Endothelial cell of umbilical vein (primary cell): Measurements from ENCODE around the gene SLC50A1. TPM values are rescaled to one million over a fixed set of nuclear protein-coding genes. Genes with fewer than 3 reads are reported as not detected.
A peak's percentile ranks its signal among the peaks of the same experiment; 100 is the strongest.

ENCODE experiments used
- BruUV-seq: library from RNA; stranded (reverse); fragments of 400-500 nt; replicated peaks from 2 replicates; lab custom pipeline; 2021; lab: Mats Ljungman, UMichigan
- CTCF ChIA-PET: fragments of 300-600, 350-600 bp; sonication (Branson Sonifier 250); formaldehyde crosslinking; loops from one replicate; lab custom pipeline; 2021; ENCODE audit warnings: antibody characterized with exemption, inconsistent platforms; lab: Charles Lee
- POLR2A ChIA-PET: fragments of 300-600, 350-600 bp; sonication (Branson Sonifier 250); formaldehyde crosslinking; loops from one replicate; lab custom pipeline; 2021; ENCODE audit warnings: antibody characterized with exemption, inconsistent platforms; lab: Charles Lee
- DNase-seq: peaks from one replicate; pipeline ENCODE4 v3.0.0-alpha.2; 2011; ENCODE audit warnings: low read depth, low spot score
- FAIRE-seq: peaks from 2 replicates; lab custom pipeline; 2011; peaks lifted over from hg19 to GRCh38; lab: Jason Lieb, UNC
- H2AFZ ChIP-seq: 2 replicates; pipeline ENCODE4 v1.6.0; 2012; ENCODE audit warnings: low read depth, low read length, control low read depth, inconsistent platforms
- H3K27ac ChIP-seq: 2 replicates; pipeline ENCODE4 v1.5.1; 2011; ENCODE audit warnings: low read depth, mild to moderate bottlenecking, control low read depth, low read length, moderate library complexity; ENCODE audit not compliant: insufficient read depth
- H3K27me3 ChIP-seq, 2 experiments: 2 replicates each; pipeline versions ENCODE4 v1.6.0 to v1.6.1; 2011; ENCODE audit warnings: low read length in 2 of 2, mixed read lengths in 1 of 2; ENCODE audit not compliant: control insufficient read depth in 2 of 2, insufficient read depth in 2 of 2
- H3K36me3 ChIP-seq, 2 experiments: 2 replicates in 1 of 2; 3 replicates in 1 of 2; pipeline ENCODE4 v1.5.1; 2011; ENCODE audit warnings: low read length in 2 of 2, mild to moderate bottlenecking in 1 of 2, moderate library complexity in 1 of 2; ENCODE audit not compliant: control insufficient read depth in 2 of 2, insufficient read depth in 2 of 2; ENCODE audit errors: extremely low read depth in 1 of 2
- H3K4me1 ChIP-seq: 3 replicates; pipeline ENCODE4 v1.5.1; 2011; ENCODE audit warnings: mild to moderate bottlenecking, low read length; ENCODE audit not compliant: control insufficient read depth, insufficient read depth; ENCODE audit errors: extremely low read depth
- H3K4me2 ChIP-seq: 2 replicates; pipeline ENCODE4 v1.6.1; 2011; ENCODE audit warnings: low read length, control low read depth, mixed read lengths; ENCODE audit not compliant: insufficient read depth
- H3K4me3 ChIP-seq, 3 experiments: fragments of 200-600 bp in 1 of 3; sonication (generic), shearing (Covaris generic) in 1 of 3; replicated peaks in 1 of 3; 2 replicates each; pipeline ENCODE4 v1.5.1; 2011 to 2016; ENCODE audit warnings: control low read depth in 3 of 3, low read length in 3 of 3, mild to moderate bottlenecking in 2 of 3, inconsistent platforms in 1 of 3, low read depth in 1 of 3, moderate library complexity in 1 of 3; ENCODE audit not compliant: insufficient read depth in 1 of 3
- H3K79me2 ChIP-seq: 2 replicates; pipeline ENCODE4 v1.6.0; 2012; ENCODE audit warnings: low read length, inconsistent platforms; ENCODE audit not compliant: control insufficient read depth, insufficient read depth
- H3K9ac ChIP-seq: replicated peaks from 2 replicates; pipeline ENCODE3; 2011; ENCODE audit warnings: low read length, control low read depth; ENCODE audit not compliant: insufficient read depth; ENCODE audit errors: extremely low read depth
- H3K9me1 ChIP-seq: replicated peaks from 3 replicates; pipeline ENCODE4 v1.6.0; 2011; ENCODE audit warnings: mild to moderate bottlenecking, low read length; ENCODE audit not compliant: control insufficient read depth, insufficient read depth; ENCODE audit errors: extremely low read depth
- H3K9me3 ChIP-seq: replicated peaks from 2 replicates; pipeline ENCODE4 v1.5.1; 2012; ENCODE audit warnings: low read length, inconsistent platforms; ENCODE audit not compliant: control insufficient read depth, insufficient read depth
- H4K20me1 ChIP-seq: replicated peaks from 2 replicates; pipeline ENCODE3; 2011; ENCODE audit warnings: mild to moderate bottlenecking, low read length; ENCODE audit not compliant: control insufficient read depth, insufficient read depth; ENCODE audit errors: extremely low read depth
- EZH2 ChIP-seq: IDR thresholded peaks from 2 replicates; pipeline ENCODE4 v1.6.1; 2012; ENCODE audit warnings: borderline replicate concordance, low read depth, mild to moderate bottlenecking, moderate library complexity, low read length, inconsistent platforms; ENCODE audit not compliant: severe bottlenecking
- FOS ChIP-seq: IDR thresholded peaks from 2 replicates; pipeline ENCODE4 v1.6.1; 2011; ENCODE audit warnings: mild to moderate bottlenecking, low read length, moderate library complexity, borderline replicate concordance; ENCODE audit not compliant: insufficient read depth
- GATA2 ChIP-seq: IDR thresholded peaks from 2 replicates; pipeline ENCODE4 v1.7.0; 2011; ENCODE audit warnings: low read depth, mild to moderate bottlenecking, moderate library complexity, mixed read lengths, low read length; ENCODE audit not compliant: insufficient read length, insufficient read depth
- JUN ChIP-seq: IDR thresholded peaks from 2 replicates; pipeline ENCODE4 v1.6.1; 2011; ENCODE audit warnings: borderline replicate concordance, low read depth; ENCODE audit not compliant: insufficient read length, insufficient read depth
- MYC ChIP-seq: IDR thresholded peaks from one replicate; pipeline ENCODE4 v1.6.1; 2011; ENCODE audit warnings: mild to moderate bottlenecking, low read depth, low read length
- POLR2A ChIP-seq: IDR thresholded peaks from 2 replicates; pipeline ENCODE4 v1.6.1; 2012; ENCODE audit warnings: low read depth, mild to moderate bottlenecking, control low read depth, low read length
- POLR2AphosphoS5 ChIP-seq: IDR thresholded peaks from 2 replicates; pipeline ENCODE4 v1.6.1; 2012; ENCODE audit warnings: low read depth, mild to moderate bottlenecking, control low read depth, low read length, moderate library complexity; ENCODE audit not compliant: insufficient read depth
- dilution Hi-C: fragments of 300-500 bp; cut with MboI; formaldehyde crosslinking; loops from one replicate; pipeline ENCODE4 v1.15.0; 2019; ENCODE audit warnings: low sequenced_read_pairs; ENCODE audit not compliant: extremely low pct_ligation_motif_present
- intact Hi-C: fragments of 100-400 bp; cut with micrococcal nuclease; formaldehyde crosslinking; loops from one replicate; pipeline ENCODE4 v1.10.0; 2022
- polyA plus RNA-seq, 4 experiments: library from polyadenylated mRNA; depleted of rRNA in 3 of 4; stranded (reverse) in 3 of 4; unstranded in 1 of 4; fragments of >200 nt; gene quantifications; 2 replicates each; pipeline versions ENCODE4 v1.2.1 to v1.2.3, GENCODE V29; 2011 to 2012; ENCODE audit warnings: missing spikeins in 1 of 4
- total RNA-seq: library from RNA; stranded (reverse); gene quantifications from 2 replicates; pipeline ENCODE4 v1.2.3, GENCODE V29; 2021
- TF ChIP-seq, protein P1 (sequence below), 2 donors: IDR thresholded peaks; 1 replicate in 1 of 2; 2 replicates in 1 of 2; pipeline ENCODE4 v1.5.1; 2011; ENCODE audit warnings: low read length in 2 of 2, mild to moderate bottlenecking in 2 of 2, moderate library complexity in 2 of 2, control low read depth in 1 of 2, inconsistent platforms in 1 of 2, low read depth in 1 of 2; ENCODE audit not compliant: insufficient read depth in 1 of 2; ENCODE audit errors: extremely low read depth in 1 of 2
- TF ChIP-seq, protein P2 (sequence below): IDR thresholded peaks from 2 replicates; pipeline ENCODE4 v1.6.1; 2011; ENCODE audit not compliant: insufficient read depth, insufficient read length

SLC50A1 gene
- total and polyA plus RNA-seq, 2 donors (not counting 3 experiments of a cell fraction or from before 2014, with no cell fraction given): 29.5 to 66.1 TPM

DNA sequence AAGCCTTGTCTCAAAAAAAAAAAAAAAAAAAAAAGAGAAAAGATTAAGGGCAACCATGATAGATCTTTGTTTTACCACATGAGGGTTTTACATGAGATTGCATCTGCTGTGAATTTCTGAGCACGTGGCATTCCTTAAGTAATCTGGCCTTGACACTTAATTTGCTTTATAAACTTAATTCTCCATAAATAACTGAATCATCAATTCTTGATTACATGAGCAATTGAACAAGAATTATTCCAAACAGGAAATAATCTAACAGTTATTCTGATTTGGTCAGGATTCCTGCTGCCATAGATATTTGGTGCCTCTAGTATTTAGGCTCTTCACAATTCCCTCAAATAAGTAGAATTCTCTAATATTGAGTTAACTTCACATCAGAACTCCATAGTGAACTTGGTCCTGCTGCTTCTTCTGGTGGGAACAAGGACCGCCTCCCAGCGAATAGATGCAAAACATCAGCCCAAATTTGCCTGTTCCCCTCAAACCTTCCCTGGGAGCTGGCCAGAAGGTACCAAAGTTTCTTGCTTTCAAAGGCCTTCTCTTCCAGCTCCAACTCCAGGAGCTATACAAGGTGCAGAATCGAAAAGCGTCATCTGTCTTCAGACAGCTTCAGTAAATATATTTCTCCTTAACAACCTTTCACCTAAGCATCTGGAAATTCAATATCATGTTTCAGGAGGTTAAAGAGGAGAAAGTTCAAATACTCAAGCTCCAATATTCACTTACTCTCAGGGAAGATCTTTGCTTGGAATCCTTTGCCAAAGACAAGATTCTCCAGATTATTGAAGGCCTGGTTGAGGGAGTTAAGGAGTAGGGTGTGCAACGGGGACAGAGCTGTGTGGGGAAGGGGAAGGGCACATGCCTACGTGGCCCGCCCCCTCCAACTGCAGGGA is 36.4 kb downstream of the SLC50A1 start:
- ChIA-PET POLR2A (interaction anchor here (0.5 to 1.3 kb wide), 3 partner anchors 21 to 563 kb away, joined by 4 to 8 read pairs (median 5); no protein-coding TSS in a partner anchor), CTCF (interaction anchor here (0.8 to 8.3 kb wide), 14 partner anchors 26 to 152 kb away, joined by 4 to 673 read pairs (median 7); partner anchors contain the start of genes ADAM15, EFNA3 and SLC50A1)
- BruUV-seq: TSS peak; percentile 65
- Histone ChIP-seq H3K4me1 (peaks cover 17% of the 10 kb centered on the region), H3K27ac (peak overlapping the region; percentile 76), H3K9me3 (no peaks in the 10 kb centered on the region), H3K9me1 (no peaks in the 10 kb centered on the region), H3K27me3 (no peaks in the 10 kb centered on the region), H3K4me2 (peak overlapping the region; percentile 44), H3K4me3 (peak overlapping the region; percentile 52 to 91 (median 63)), H3K36me3 (peaks cover 6 to 11% of the 10 kb centered on the region in 2 experiments), H2AFZ (peak overlapping the region; percentile 62), H3K79me2 (peaks cover 16% of the 10 kb centered on the region), H3K9ac (peak overlapping the region; percentile 90), H4K20me1 (no peaks in the 10 kb centered on the region)
- dilution Hi-C loops (no loop called here), intact Hi-C loops (no loop called here)
- FAIRE-seq (no peak), DNase-seq (no peak)
- TF ChIP-seq FOS (no peak), GATA2 (no peak), POLR2AphosphoS5 (no peak), MYC (no peak), POLR2A (no peak), JUN (no peak), EZH2 (no peak)
- TF ChIP-seq, protein P1, sequence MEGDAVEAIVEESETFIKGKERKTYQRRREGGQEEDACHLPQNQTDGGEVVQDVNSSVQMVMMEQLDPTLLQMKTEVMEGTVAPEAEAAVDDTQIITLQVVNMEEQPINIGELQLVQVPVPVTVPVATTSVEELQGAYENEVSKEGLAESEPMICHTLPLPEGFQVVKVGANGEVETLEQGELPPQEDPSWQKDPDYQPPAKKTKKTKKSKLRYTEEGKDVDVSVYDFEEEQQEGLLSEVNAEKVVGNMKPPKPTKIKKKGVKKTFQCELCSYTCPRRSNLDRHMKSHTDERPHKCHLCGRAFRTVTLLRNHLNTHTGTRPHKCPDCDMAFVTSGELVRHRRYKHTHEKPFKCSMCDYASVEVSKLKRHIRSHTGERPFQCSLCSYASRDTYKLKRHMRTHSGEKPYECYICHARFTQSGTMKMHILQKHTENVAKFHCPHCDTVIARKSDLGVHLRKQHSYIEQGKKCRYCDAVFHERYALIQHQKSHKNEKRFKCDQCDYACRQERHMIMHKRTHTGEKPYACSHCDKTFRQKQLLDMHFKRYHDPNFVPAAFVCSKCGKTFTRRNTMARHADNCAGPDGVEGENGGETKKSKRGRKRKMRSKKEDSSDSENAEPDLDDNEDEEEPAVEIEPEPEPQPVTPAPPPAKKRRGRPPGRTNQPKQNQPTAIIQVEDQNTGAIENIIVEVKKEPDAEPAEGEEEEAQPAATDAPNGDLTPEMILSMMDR (IDR thresholded peaks at IDR 0.05; ENCODE audit: extremely low read depth in 1 of 2, insufficient read depth in 1 of 2, low read depth in 1 of 2, low read length in 2 of 2): no peak
- TF ChIP-seq, protein P2, sequence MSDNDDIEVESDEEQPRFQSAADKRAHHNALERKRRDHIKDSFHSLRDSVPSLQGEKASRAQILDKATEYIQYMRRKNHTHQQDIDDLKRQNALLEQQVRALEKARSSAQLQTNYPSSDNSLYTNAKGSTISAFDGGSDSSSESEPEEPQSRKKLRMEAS: no peak
